Measurements from ENCODE around the gene CAMTA1. TPM values are rescaled to one million over a fixed set of nuclear protein-coding genes. Genes with fewer than 3 reads are reported as not detected.

Gene CAMTA1
- total and polyA plus RNA-seq, 9 of the 15 experiments (the other 6 are each of a cell fraction or from before 2014, with no cell fraction given), result 43.9 to 161 (median 65.9) TPM

DNA sequence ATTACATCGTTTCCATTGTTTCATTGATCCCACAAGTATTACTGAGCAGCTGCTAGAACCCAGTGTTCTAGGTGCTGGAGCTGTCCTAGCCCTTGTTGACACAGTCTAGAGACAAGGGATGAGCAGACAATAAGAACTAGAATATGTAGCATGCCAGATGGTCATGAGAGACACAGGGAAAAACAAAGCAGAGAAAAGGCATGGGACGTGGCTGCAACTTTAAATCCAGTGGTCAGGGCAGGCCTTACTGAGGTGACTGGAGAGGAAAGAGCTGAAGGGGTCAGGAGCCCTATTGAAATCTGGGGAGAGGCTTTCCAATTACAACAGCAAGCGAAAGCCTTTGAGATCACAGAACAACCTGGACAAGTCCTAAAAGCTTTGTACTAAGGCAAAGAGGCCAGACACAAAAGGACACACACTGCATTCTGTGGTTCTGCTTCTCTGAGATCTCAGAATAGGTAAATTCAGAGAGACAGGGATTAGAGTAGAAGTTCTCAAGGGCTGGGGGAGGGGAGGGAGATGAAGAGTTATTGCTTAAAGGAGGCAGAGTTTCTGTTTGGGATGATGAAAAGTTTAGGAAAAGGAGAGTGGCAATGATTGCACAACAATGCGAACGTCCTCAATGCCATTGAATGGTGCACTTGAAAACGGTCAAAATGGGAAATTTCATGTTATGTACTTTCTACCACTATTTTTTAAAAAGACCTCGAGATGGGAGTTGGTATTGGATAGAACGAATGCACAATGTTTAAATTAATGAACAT, 518.5 kb downstream of the CAMTA1 start:
- peaks cover 4 to 6% of the 10 kb centered on the region in 2 experiments; a peak in 2 of 5 replicates for H3K27me3 ChIP-seq (ENCODE audit: control insufficient read depth in 2 of 2, insufficient read depth in 2 of 2, low read length in 2 of 2)
- no peaks in the 10 kb centered on the region for H3K36me3 ChIP-seq (ENCODE audit: control insufficient read depth, insufficient read depth, low read length)
- H4K20me1 ChIP-seq (replicated peaks; ENCODE audit: control insufficient read depth, insufficient read depth, low read length), result no peaks in the 10 kb centered on the region
- H3K79me2 ChIP-seq (ENCODE audit: control insufficient read depth, insufficient read depth, low read length), result no peaks in the 10 kb centered on the region
- ChIA-PET CTCF (ENCODE audit: low intra/inter-chr PET ratio) (no interaction called here), POLR2A (no interaction called here)
- H3K9me3 ChIP-seq (replicated peaks; ENCODE audit: control insufficient read depth, insufficient read depth, low read depth, low read length), result no peaks in the 10 kb centered on the region
- TF ChIP-seq CEBPG (CRISPR knock-in tag; IDR thresholded peaks at IDR 0.05) (no peak), CEBPG (tag; conservative IDR thresholded peaks at IDR 0.05 in 1 of 2, IDR thresholded peaks at IDR 0.05 in 1 of 2) (peak; percentile 61 to 73), CEBPB (tag; IDR thresholded peaks at IDR 0.05) (peak; percentile 81), ZNF57 (CRISPR knock-in tag; IDR thresholded peaks at IDR 0.05) (no peak), FIP1L1 (IDR thresholded peaks at IDR 0.05; ENCODE audit: low read depth, low read length, poor library complexity, severe bottlenecking) (no peak), RCOR1 (IDR thresholded peaks at IDR 0.05; ENCODE audit: borderline replicate concordance in 1 of 2, low read depth in 2 of 2, low read length in 2 of 2) (no peak)
- TF ChIP-seq, protein P1, sequence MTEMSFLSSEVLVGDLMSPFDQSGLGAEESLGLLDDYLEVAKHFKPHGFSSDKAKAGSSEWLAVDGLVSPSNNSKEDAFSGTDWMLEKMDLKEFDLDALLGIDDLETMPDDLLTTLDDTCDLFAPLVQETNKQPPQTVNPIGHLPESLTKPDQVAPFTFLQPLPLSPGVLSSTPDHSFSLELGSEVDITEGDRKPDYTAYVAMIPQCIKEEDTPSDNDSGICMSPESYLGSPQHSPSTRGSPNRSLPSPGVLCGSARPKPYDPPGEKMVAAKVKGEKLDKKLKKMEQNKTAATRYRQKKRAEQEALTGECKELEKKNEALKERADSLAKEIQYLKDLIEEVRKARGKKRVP (CRISPR knock-in tag; IDR thresholded peaks at IDR 0.05), result no peak
- in situ Hi-C loops (cut with MboI), result no loop called here
- H3K27ac ChIP-seq (ENCODE audit: extremely low read depth, low read depth, low read length), result no peak overlapping the region
- no peak overlapping the region for H3K9ac ChIP-seq (ENCODE audit: insufficient read depth in 1 of 2, low read depth in 2 of 2, low read length in 2 of 2)
- FAIRE-seq, result no peak
- H3K4me2 ChIP-seq (ENCODE audit: insufficient read depth, low read length), result no peak overlapping the region
- no TSS peak for BruUV-seq (replicated peaks)
- H3K9me1 ChIP-seq (ENCODE audit: control insufficient read depth, insufficient read depth, low read length), result no peaks in the 10 kb centered on the region
- no peaks in the 10 kb centered on the region for H3K4me1 ChIP-seq (replicated peaks in 1 of 2; ENCODE audit: control insufficient read depth in 2 of 2, insufficient read depth in 2 of 2, low read length in 2 of 2)
- under 1% methylated on average over 8 of the region's 8 CpGs for WGBS (ENCODE audit: insufficient coverage, low coverage, missing lambda C conversion rate)
- intact Hi-C loops (cut with micrococcal nuclease), result no loop called here
- no peak overlapping the region for H2AFZ ChIP-seq (ENCODE audit: low read depth, low read length)
- no peak for DNase-seq (ENCODE audit: extremely low read depth in 1 of 4, low spot score in 3 of 4)
- no peak for ATAC-seq
- H3K4me3 ChIP-seq, result no peak overlapping the region
